Measurements from ENCODE around the gene SPR. TPM values are rescaled to one million over a fixed set of nuclear protein-coding genes. Genes with fewer than 3 reads are reported as not detected.

Gene SPR
- total RNA-seq (2022; extraction: Qiagen RNA extraction) = 90.8 to 137 TPM (median 128 TPM) in 5 replicates

GRCh38 chr2:72887032-72887739, at the start of gene SPR:
TSS of gene SPR (plus strand) at chr2:72887408. CDS start at chr2:72887433, 25 bp downstream.

GRCh38 chr2:72917138-72917876, 30.1 kb downstream of the SPR start, which contains the start of gene EMX1:
TSS of gene EMX1 (plus strand) at chr2:72917519. CDS start at chr2:72917853, 334 bp downstream.

Other genes starting within 250 kb of the SPR start
- 6.3 to 8.8 TPM (median 7.5 TPM) in 5 replicates for gene EXOC6B, start 61.4 kb upstream of the SPR start, total RNA-seq (2022; extraction: Qiagen RNA extraction)
- 0.14 to 0.20 TPM (median 0.18 TPM) in 4 of 5 replicates, not detected in the other for gene EMX1, start 30.1 kb downstream of the SPR start, total RNA-seq (2022; extraction: Qiagen RNA extraction)
- gene SFXN5, start 184.3 kb downstream of the SPR start, total RNA-seq (2022; extraction: Qiagen RNA extraction) = 9.8 to 15.5 TPM (median 11.9 TPM) in 5 replicates
- 31.9 to 35.0 TPM (median 33.3 TPM) in 5 replicates for gene RAB11FIP5, start 225.5 kb downstream of the SPR start, total RNA-seq (2022; extraction: Qiagen RNA extraction)